HEK293 (cell line): ENCODE results near the gene SLC25A45.

ENCODE experiments used
- CTCF ChIA-PET: fragments of 350-600 bp; formaldehyde crosslinking; extraction: SDS; loops from one replicate; lab custom pipeline; 2021; ENCODE audit warnings: antibody characterized with exemption; lab: Yijun Ruan, JAX
- POLR2A ChIA-PET: fragments of 300-600 bp; formaldehyde crosslinking; extraction: SDS; loops from one replicate; lab custom pipeline; 2020; ENCODE audit warnings: antibody characterized with exemption, inconsistent platforms; lab: Yijun Ruan, JAX
- H3K27ac ChIP-seq: fragments of 200-500 bp; sonication (Bioruptor generic); 2 replicates; pipeline ENCODE4 v1.5.1; 2014; ENCODE audit warnings: low read depth, low read length, control low read depth, inconsistent platforms; ENCODE audit errors: extremely low read depth
- H3K36me3 ChIP-seq, 2 experiments: fragments of 200-500 bp in 1 of 2; sonication (Bioruptor generic) in 1 of 2; 1 replicate in 1 of 2; 2 replicates in 1 of 2; pipeline ENCODE4 v1.5.1; 2014 to 2017; ENCODE audit warnings: inconsistent platforms in 2 of 2, low read length in 2 of 2; ENCODE audit not compliant: control insufficient read depth in 2 of 2, insufficient read depth in 1 of 2
- H3K4me1 ChIP-seq: fragments of 200-500 bp; sonication (Bioruptor generic); 2 replicates; pipeline ENCODE4 v1.5.1; 2014; ENCODE audit warnings: mild to moderate bottlenecking, low read length, inconsistent platforms; ENCODE audit not compliant: control insufficient read depth, insufficient read depth
- H3K4me3 ChIP-seq: 2 replicates; pipeline ENCODE4 v1.5.1; 2011; ENCODE audit warnings: low read depth, mild to moderate bottlenecking, control low read depth, low read length, moderate library complexity
- H3K9me3 ChIP-seq: fragments of 200-500 bp; sonication (Bioruptor generic); 2 replicates; pipeline ENCODE4 v1.5.1; 2014; ENCODE audit warnings: low read depth, low read length, inconsistent platforms; ENCODE audit not compliant: control insufficient read depth, insufficient read depth
- BCL11A ChIP-seq: fragments of 450-650 bp; formaldehyde crosslinking; IDR thresholded peaks from 2 replicates; pipeline ENCODE4 v1.5.1; 2016; ENCODE audit warnings: low read depth, missing biosample characterization, missing genetic modification characterization
- HOXD13 ChIP-seq: sonication (generic); formaldehyde crosslinking; IDR thresholded peaks from 2 replicates; pipeline ENCODE4 v1.8.0; 2022; ENCODE audit warnings: missing genetic modification reagents, borderline replicate concordance
- KLF1 ChIP-seq: fragments of 450-650 bp; formaldehyde crosslinking; IDR thresholded peaks from 2 replicates; pipeline ENCODE4 v1.5.1; 2016; ENCODE audit warnings: missing biosample characterization, missing genetic modification characterization
- MZF1 ChIP-seq: fragments of 450-650 bp; formaldehyde crosslinking; IDR thresholded peaks from 2 replicates; pipeline ENCODE4 v1.5.1; 2017; ENCODE audit warnings: missing biosample characterization, missing genetic modification characterization, borderline replicate concordance
- TSHZ1 ChIP-seq: fragments of 450-650 bp; formaldehyde crosslinking; IDR thresholded peaks from 2 replicates; pipeline ENCODE4 v1.5.1; 2016; ENCODE audit warnings: missing biosample characterization, missing genetic modification characterization, borderline replicate concordance
- WT1 ChIP-seq: fragments of 450-650 bp; formaldehyde crosslinking; IDR thresholded peaks from 2 replicates; pipeline ENCODE4 v1.5.1; 2016; ENCODE audit warnings: missing biosample characterization, missing genetic modification characterization
- ZFHX2 ChIP-seq: fragments of 450-650 bp; formaldehyde crosslinking; conservative IDR thresholded peaks from 2 replicates; pipeline ENCODE4 v1.5.1; 2016; ENCODE audit warnings: missing biosample characterization, missing genetic modification characterization
- ZIC2 ChIP-seq: fragments of 450-650 bp; formaldehyde crosslinking; IDR thresholded peaks from 2 replicates; pipeline ENCODE4 v1.5.1; 2016; ENCODE audit warnings: missing biosample characterization, missing genetic modification characterization
- ZNF146 ChIP-seq: fragments of 450-650 bp; formaldehyde crosslinking; IDR thresholded peaks from 2 replicates; pipeline ENCODE4 v1.5.1; 2016; ENCODE audit warnings: missing biosample characterization, missing genetic modification characterization
- ZNF174 ChIP-seq: fragments of 450-650 bp; formaldehyde crosslinking; IDR thresholded peaks from 2 replicates; pipeline ENCODE4 v1.5.0; 2017; ENCODE audit warnings: missing biosample characterization, mild to moderate bottlenecking, missing genetic modification characterization
- ZNF239 ChIP-seq: fragments of 450-650 bp; formaldehyde crosslinking; IDR thresholded peaks from 2 replicates; pipeline ENCODE4 v1.5.1; 2016; ENCODE audit warnings: missing biosample characterization, missing genetic modification characterization
- ZNF24 ChIP-seq: fragments of 450-650 bp; formaldehyde crosslinking; IDR thresholded peaks from 2 replicates; pipeline ENCODE4 v1.5.1; 2016; ENCODE audit warnings: missing biosample characterization, missing genetic modification characterization
- ZNF324 ChIP-seq: fragments of 450-650 bp; formaldehyde crosslinking; IDR thresholded peaks from 2 replicates; pipeline ENCODE4 v1.5.1; 2016; ENCODE audit warnings: missing biosample characterization, missing genetic modification characterization
- ZNF501 ChIP-seq: fragments of 450-650 bp; formaldehyde crosslinking; IDR thresholded peaks from 2 replicates; pipeline ENCODE4 v1.5.1; 2016; ENCODE audit warnings: missing biosample characterization, missing genetic modification characterization
- ZNF555 ChIP-seq: fragments of 450-650 bp; formaldehyde crosslinking; conservative IDR thresholded peaks from 2 replicates; pipeline ENCODE4 v1.5.1; 2017; ENCODE audit warnings: missing biosample characterization, mild to moderate bottlenecking, missing genetic modification characterization, inconsistent platforms
- ZNF624 ChIP-seq: fragments of 450-650 bp; formaldehyde crosslinking; IDR thresholded peaks from 2 replicates; pipeline ENCODE4 v1.5.1; 2017; ENCODE audit warnings: missing biosample characterization, missing genetic modification characterization
- ZNF629 ChIP-seq: fragments of 450-650 bp; formaldehyde crosslinking; IDR thresholded peaks from 2 replicates; pipeline ENCODE4 v1.5.1; 2017; ENCODE audit warnings: missing biosample characterization, missing genetic modification characterization
- ZNF747 ChIP-seq: fragments of 450-650 bp; formaldehyde crosslinking; IDR thresholded peaks from 2 replicates; pipeline ENCODE4 v1.5.1; 2016; ENCODE audit warnings: missing biosample characterization, missing genetic modification characterization
- ZNF777 ChIP-seq: fragments of 450-650 bp; formaldehyde crosslinking; IDR thresholded peaks from 2 replicates; pipeline ENCODE4 v1.5.1; 2017; ENCODE audit warnings: missing biosample characterization, missing genetic modification characterization, borderline replicate concordance
- ZSCAN30 ChIP-seq: fragments of 450-650 bp; IDR thresholded peaks from 2 replicates; pipeline ENCODE4 v1.5.1; 2018; ENCODE audit warnings: missing biosample characterization, mild to moderate bottlenecking, missing genetic modification characterization, moderate library complexity
- TF ChIP-seq, protein P1 (sequence below): fragments of 450-650 bp; formaldehyde crosslinking; IDR thresholded peaks from 2 replicates; pipeline ENCODE4 v1.5.1; 2016; ENCODE audit warnings: missing biosample characterization, missing genetic modification characterization

Gene SLC25A45

GRCh38 chr11:65418681-65419459 is 36.4 kb upstream of the SLC25A45 start (continued):
- TF ChIP-seq HOXD13 (CRISPR knock-in tag) (no peak), ZSCAN30 (tag by site-specific recombination) (peak; percentile 89), ZNF747 (tag by site-specific recombination) (no peak), ZNF324 (tag by site-specific recombination) (peak; percentile 36; the same call in 1 of the 2 replicates), WT1 (peak; percentile 85), ZNF239 (tag by site-specific recombination) (no peak), ZNF629 (tag by site-specific recombination) (peak; percentile 68), BCL11A (tag by site-specific recombination) (peak; percentile 80), ZNF501 (tag by site-specific recombination) (peak; percentile 54; the same call in 1 of the 2 replicates), ZIC2 (tag by site-specific recombination) (peak; percentile 86), ZFHX2 (tag by site-specific recombination) (peak; percentile 41)
- TF ChIP-seq, all 188 proteins: peak for 58

DNA sequence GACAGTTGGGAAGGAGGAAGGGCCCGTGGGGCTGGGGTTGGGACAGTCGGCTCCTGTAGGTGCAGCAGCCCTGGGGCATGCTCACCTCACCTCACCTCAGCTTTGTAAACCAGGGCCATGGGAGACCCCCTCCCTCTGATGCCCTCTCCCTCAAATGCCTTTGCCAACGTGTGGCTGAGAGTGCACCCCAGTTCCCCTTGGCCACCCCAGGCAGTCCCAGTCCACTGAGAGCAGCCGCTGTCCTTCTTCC is 35.9 kb upstream of the SLC25A45 start:
- TF ChIP-seq ZNF146 (no peak), ZNF624 (tag by site-specific recombination) (no peak), ZNF174 (no peak), MZF1 (no peak), ZNF24 (tag by site-specific recombination) (no peak), ZNF555 (tag by site-specific recombination) (no peak), ZNF777 (tag by site-specific recombination) (no peak), KLF1 (tag by site-specific recombination) (no peak), TSHZ1 (no peak)
- TF ChIP-seq, protein P1, sequence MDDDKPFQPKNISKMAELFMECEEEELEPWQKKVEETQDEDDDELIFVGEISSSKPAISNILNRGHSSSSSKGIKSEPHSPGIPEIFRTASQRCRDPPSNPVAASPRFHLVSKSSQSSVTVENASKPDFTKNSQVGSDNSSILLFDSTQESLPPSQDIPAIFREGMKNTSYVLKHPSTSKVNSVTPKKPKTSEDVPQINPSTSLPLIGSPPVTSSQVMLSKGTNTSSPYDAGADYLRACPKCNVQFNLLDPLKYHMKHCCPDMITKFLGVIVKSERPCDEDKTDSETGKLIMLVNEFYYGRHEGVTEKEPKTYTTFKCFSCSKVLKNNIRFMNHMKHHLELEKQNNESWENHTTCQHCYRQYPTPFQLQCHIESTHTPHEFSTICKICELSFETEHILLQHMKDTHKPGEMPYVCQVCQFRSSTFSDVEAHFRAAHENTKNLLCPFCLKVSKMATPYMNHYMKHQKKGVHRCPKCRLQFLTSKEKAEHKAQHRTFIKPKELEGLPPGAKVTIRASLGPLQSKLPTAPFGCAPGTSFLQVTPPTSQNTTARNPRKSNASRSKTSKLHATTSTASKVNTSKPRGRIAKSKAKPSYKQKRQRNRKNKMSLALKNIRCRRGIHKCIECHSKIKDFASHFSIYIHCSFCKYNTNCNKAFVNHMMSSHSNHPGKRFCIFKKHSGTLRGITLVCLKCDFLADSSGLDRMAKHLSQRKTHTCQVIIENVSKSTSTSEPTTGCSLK (tag by site-specific recombination) = no peak
- TF ChIP-seq, all 188 proteins: peak for 0
- peak overlapping the region; percentile 17 for H3K4me3 ChIP-seq
- peaks cover 6% of the 10 kb centered on the region for H3K4me1 ChIP-seq
- H3K36me3 ChIP-seq = peaks cover 0 to 12% of the 10 kb centered on the region in 2 experiments; a peak in 1 of 3 replicates
- no peaks in the 10 kb centered on the region for H3K9me3 ChIP-seq
- ChIA-PET POLR2A (interaction anchor here (1.0 to 16.9 kb wide), 10 partner anchors 9 to 106 kb away, joined by 3 to 1129 read pairs (median 8); partner anchors contain the start of genes MALAT1, SCYL1 and SLC25A45), CTCF (interaction anchor here (1.3 to 2.5 kb wide), 3 partner anchors 30 to 51 kb away, joined by 5 to 10 read pairs (median 7); no protein-coding TSS in a partner anchor)
- H3K27ac ChIP-seq = peak overlapping the region; percentile 98
